ENCODE measurements around the gene ABTB2. TPM values are rescaled to one million over a fixed set of nuclear protein-coding genes. Genes with fewer than 3 reads are reported as not detected.

Gene ABTB2
- total RNA-seq, 2 experiments from 2014 or later, result 0.06 to 0.09 TPM

GRCh38 chr11:34185926-34186841 lies 171.6 kb downstream of the ABTB2 start:
- Histone ChIP-seq H3K9me2 (ENCODE audit: insufficient read depth, low read length) (no peaks in the 10 kb centered on the region), H4K20me1 (ENCODE audit: insufficient read depth, low read length) (no peaks in the 10 kb centered on the region)

GRCh38 chr11:34184505-34185015 lies 173.2 kb downstream of the ABTB2 start:
- H3K9me2 ChIP-seq (ENCODE audit: insufficient read depth, low read length), result no peaks in the 10 kb centered on the region
- H2AFZ ChIP-seq (ENCODE audit: low read length), result no peak overlapping the region
- H3K27ac ChIP-seq (ENCODE audit: low read depth, low read length, poor library complexity, severe bottlenecking), result no peak overlapping the region
- intact Hi-C loops (cut with micrococcal nuclease; ENCODE audit: unreplicated experiment), result no loop called here
- no peaks in the 10 kb centered on the region for H3K36me3 ChIP-seq (ENCODE audit: insufficient read depth, low read length)
- H3K4me1 ChIP-seq (ENCODE audit: insufficient read depth, low read length, poor library complexity, severe bottlenecking), result no peaks in the 10 kb centered on the region
- POLR2A ChIA-PET, result no interaction called here
- no peaks in the 10 kb centered on the region for H3K79me2 ChIP-seq (ENCODE audit: insufficient read depth, low read depth, low read length)
- H3K4me2 ChIP-seq (ENCODE audit: low read length), result no peak overlapping the region
- CTCF ChIA-PET (ENCODE audit: unreplicated experiment), result no interaction called here
- H3K4me3 ChIP-seq (ENCODE audit: low read depth, low read length, poor library complexity, severe bottlenecking), result no peak overlapping the region
- no peaks in the 10 kb centered on the region for H3K9me3 ChIP-seq (ENCODE audit: low read length)
- no TSS peak for BruUV-seq (replicated peaks)
- no peaks in the 10 kb centered on the region for H4K20me1 ChIP-seq (ENCODE audit: insufficient read depth, low read length)
- TF ChIP-seq EZH2phosphoT487 (IDR thresholded peaks at IDR 0.05; ENCODE audit: borderline replicate concordance, low read depth, low read length) (no peak), CTCF (conservative IDR thresholded peaks at IDR 0.05; ENCODE audit: low read length) (no peak)
- no peak for DNase-seq (ENCODE audit: low spot score)

More at GRCh38 chr11:34185926-34186841, 171.6 kb downstream of the ABTB2 start:
- Histone ChIP-seq H3K36me3 (ENCODE audit: insufficient read depth, low read length) (no peaks in the 10 kb centered on the region), H3K4me3 (ENCODE audit: low read depth, low read length, poor library complexity, severe bottlenecking) (no peak overlapping the region), H3K9me3 (ENCODE audit: low read length) (no peaks in the 10 kb centered on the region), H3K79me2 (ENCODE audit: insufficient read depth, low read depth, low read length) (no peaks in the 10 kb centered on the region), H3K4me2 (ENCODE audit: low read length) (no peak overlapping the region), H2AFZ (ENCODE audit: low read length) (no peak overlapping the region), H3K27ac (ENCODE audit: low read depth, low read length, poor library complexity, severe bottlenecking) (no peak overlapping the region), H3K4me1 (ENCODE audit: insufficient read depth, low read length, poor library complexity, severe bottlenecking) (peaks cover 13% of the 10 kb centered on the region)
- POLR2A ChIA-PET, result interaction anchor here (0.5 kb wide), 1 partner anchor 295 kb away, joined by 3 read pairs; no protein-coding TSS in a partner anchor
- CTCF ChIA-PET (ENCODE audit: unreplicated experiment), result no interaction called here
- intact Hi-C loops (cut with micrococcal nuclease; ENCODE audit: unreplicated experiment), result no loop called here
- no peak for DNase-seq (ENCODE audit: low spot score)
- BruUV-seq (replicated peaks), result no TSS peak
- TF ChIP-seq EZH2phosphoT487 (IDR thresholded peaks at IDR 0.05; ENCODE audit: borderline replicate concordance, low read depth, low read length) (no peak), CTCF (conservative IDR thresholded peaks at IDR 0.05; ENCODE audit: low read length) (no peak)
